Ramos (cell line): ENCODE data around the gene ZNF384.

Experiments
- in situ Hi-C: fragments of 300-500 bp; cut with MboI; formaldehyde crosslinking; loops from one replicate; pipeline ENCODE4 v1.14.3; 2022; ENCODE audit warnings: low sequenced_read_pairs; ENCODE audit not compliant: unreplicated experiment

The ZNF384 gene

GRCh38 chr12:6662906-6663742, 26.1 kb downstream of the ZNF384 start, which contains the start of gene ING4:
TSS of gene ING4 (minus strand) at chr12:6663119. CDS start at chr12:6663101, 18 bp downstream.
- in situ Hi-C loops = loop anchor here (5.0 kb wide), 1 partner anchor 46 kb away; no protein-coding TSS in a partner anchor

- in situ Hi-C loops = loop anchor here (5.0 kb wide), 1 partner anchor 45 kb away; no protein-coding TSS in a partner anchor
Measured at GRCh38 chr12:6662602-6662905, 26.6 kb downstream of the ZNF384 start.

GRCh38 chr12:6653987-6654386, 35.2 kb downstream of the ZNF384 start:
- in situ Hi-C loops = no loop called here

- in situ Hi-C loops = no loop called here
Measured at GRCh38 chr12:6653342-6653741, 35.8 kb downstream of the ZNF384 start.

GRCh38 chr12:6652391-6652790, 36.8 kb downstream of the ZNF384 start:
- in situ Hi-C loops = no loop called here

GRCh38 chr12:6650832-6651231, 38.3 kb downstream of the ZNF384 start:
- in situ Hi-C loops = no loop called here

GRCh38 chr12:6647083-6647604, 42.0 kb downstream of the ZNF384 start, which contains the start of gene ACRBP:
TSS of gene ACRBP (minus strand) at chr12:6647432. CDS start at chr12:6647366, 66 bp downstream.
- in situ Hi-C loops = no loop called here

GRCh38 chr12:6646276-6647082, 42.7 kb downstream of the ZNF384 start:
- in situ Hi-C loops = no loop called here

- in situ Hi-C loops = no loop called here
Measured at GRCh38 chr12:6644903-6645302, 44.3 kb downstream of the ZNF384 start.

GRCh38 chr12:6644257-6644596, 44.9 kb downstream of the ZNF384 start:
- in situ Hi-C loops = no loop called here

- in situ Hi-C loops = no loop called here
Measured at GRCh38 chr12:6643569-6644256, 45.5 kb downstream of the ZNF384 start.

GRCh38 chr12:6641131-6641530, 48.0 kb downstream of the ZNF384 start:
- in situ Hi-C loops = no loop called here

GRCh38 chr12:6640497-6640896, 48.7 kb downstream of the ZNF384 start:
- in situ Hi-C loops = no loop called here

- in situ Hi-C loops = no loop called here
Measured at GRCh38 chr12:6639151-6639801, 49.9 kb downstream of the ZNF384 start.

GRCh38 chr12:6638305-6638704, 50.9 kb downstream of the ZNF384 start:
- in situ Hi-C loops = no loop called here

- in situ Hi-C loops = no loop called here
Measured at GRCh38 chr12:6635856-6636531, 53.2 kb downstream of the ZNF384 start, which contains the start of gene LPAR5. TSS of gene LPAR5 (minus strand) at chr12:6635959. CDS start at chr12:6621248, 14,711 bp downstream.

- in situ Hi-C loops = no loop called here
Measured at GRCh38 chr12:6635375-6635855, 53.8 kb downstream of the ZNF384 start.

GRCh38 chr12:6632026-6632983, 56.9 kb downstream of the ZNF384 start:
- in situ Hi-C loops = no loop called here
